ENCODE results near the gene SLC35E2B.

DNA sequence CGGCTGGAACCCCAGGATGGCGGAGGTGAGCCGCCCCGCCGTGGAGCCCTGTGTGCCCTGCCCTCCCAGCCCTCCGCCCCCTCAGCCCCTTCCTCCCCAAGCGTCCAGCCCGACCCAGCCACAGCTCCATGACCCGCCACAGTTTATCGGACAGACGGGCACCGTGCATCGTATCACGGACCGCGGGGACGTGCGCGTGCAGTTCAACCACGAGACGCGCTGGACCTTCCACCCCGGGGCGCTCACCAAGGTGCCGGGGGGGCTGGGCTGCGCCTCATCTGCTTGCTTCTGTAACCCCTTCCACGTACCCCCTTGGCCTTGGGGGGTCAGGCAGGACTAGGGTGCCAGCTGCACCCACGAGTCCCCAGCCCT is 67.2 kb downstream of the SLC35E2B start:
- TF ChIP-seq POLR2A (IDR thresholded peaks at IDR 0.05; ENCODE audit: low read length) (no peak), GATA1 (IDR thresholded peaks at IDR 0.05; ENCODE audit: low read depth, low read length) (no peak)

Measured in erythroblast (primary cell).